Osteoblast (primary cell): ENCODE measurements around the gene MFAP2. TPM values are rescaled to one million over a fixed set of nuclear protein-coding genes. Genes with fewer than 3 reads are reported as not detected.

Experiments used
- DNase-seq: peaks from one replicate; pipeline ENCODE4 v3.0.0; 2011; ENCODE audit warnings: low spot score, mixed read lengths; ENCODE audit not compliant: insufficient read length; ENCODE audit errors: missing footprints
- H2AFZ ChIP-seq: 2 replicates; pipeline ENCODE4 v1.6.0; 2011; ENCODE audit warnings: mild to moderate bottlenecking, low read length
- H3K27ac ChIP-seq: 2 replicates; pipeline ENCODE4 v1.5.1; 2011; ENCODE audit warnings: mild to moderate bottlenecking, low read depth, low read length, moderate library complexity
- H3K27me3 ChIP-seq: 2 replicates; pipeline ENCODE4 v1.6.0; 2012; ENCODE audit warnings: mild to moderate bottlenecking, control low read depth, inconsistent platforms, low read length, moderate library complexity; ENCODE audit not compliant: insufficient read depth
- H3K36me3 ChIP-seq: 2 replicates; pipeline ENCODE4 v1.5.1; 2011; ENCODE audit warnings: mild to moderate bottlenecking, low read length, control low read depth, moderate library complexity; ENCODE audit not compliant: insufficient read depth
- H3K4me1 ChIP-seq: 2 replicates; pipeline ENCODE4 v1.5.1; 2011; ENCODE audit warnings: mild to moderate bottlenecking, low read length, control low read depth, moderate library complexity; ENCODE audit not compliant: insufficient read depth
- H3K4me2 ChIP-seq: 2 replicates; pipeline ENCODE4 v1.6.0; 2011; ENCODE audit warnings: mild to moderate bottlenecking, low read length; ENCODE audit not compliant: insufficient read depth
- H3K4me3 ChIP-seq: fragments of 200-600 bp; sonication (generic); 3 replicates; pipeline ENCODE4 v1.5.1; 2012; ENCODE audit warnings: mild to moderate bottlenecking, low read length, inconsistent platforms; ENCODE audit not compliant: insufficient read depth
- H3K79me2 ChIP-seq: 2 replicates; pipeline ENCODE4 v1.6.0; 2012; ENCODE audit warnings: mild to moderate bottlenecking, low read length, control low read depth, inconsistent platforms; ENCODE audit not compliant: insufficient read depth
- H3K9me3 ChIP-seq: 2 replicates; pipeline ENCODE4 v1.5.1; 2011; ENCODE audit warnings: low read depth, low read length, control low read depth
- H4K20me1 ChIP-seq: 2 replicates; pipeline ENCODE4 v1.6.0; 2012; ENCODE audit warnings: mild to moderate bottlenecking, low read length, control low read depth; ENCODE audit not compliant: insufficient read depth
- CTCF ChIP-seq: IDR thresholded peaks from 2 replicates; pipeline ENCODE4 v1.5.1; 2011; ENCODE audit warnings: mild to moderate bottlenecking, low read depth, low read length, moderate library complexity; ENCODE audit errors: extremely low read depth
- total RNA-seq: library from RNA; depleted of rRNA; stranded (reverse); fragments of >200 nt; gene quantifications from 2 replicates; pipeline ENCODE4 v1.2.3, GENCODE V29; 2012

Gene MFAP2
- total RNA-seq, 1 donor: 61.2 TPM

GRCh38 chr1:17002524-17002902, 22.1 kb upstream of the MFAP2 start:
- no peak overlapping the region for H3K27ac ChIP-seq
- peaks cover 28% of the 10 kb centered on the region for H4K20me1 ChIP-seq
- H3K4me3 ChIP-seq: no peak overlapping the region
- DNase-seq: no peak
- no peaks in the 10 kb centered on the region for H3K27me3 ChIP-seq
- peaks cover 37% of the 10 kb centered on the region for H3K36me3 ChIP-seq
- TF ChIP-seq CTCF: no peak
- H3K79me2 ChIP-seq: no peaks in the 10 kb centered on the region
- no peak overlapping the region for H3K4me2 ChIP-seq
- H3K9me3 ChIP-seq: no peaks in the 10 kb centered on the region
- H3K4me1 ChIP-seq: peaks cover 13% of the 10 kb centered on the region
- H2AFZ ChIP-seq: no peak overlapping the region

GRCh38 chr1:17001760-17002523, 21.5 kb upstream of the MFAP2 start:
- Histone ChIP-seq H3K36me3 (peaks cover 37% of the 10 kb centered on the region), H3K4me1 (peaks cover 13% of the 10 kb centered on the region), H3K9me3 (no peaks in the 10 kb centered on the region), H3K79me2 (no peaks in the 10 kb centered on the region), H4K20me1 (peaks cover 28% of the 10 kb centered on the region), H2AFZ (no peak overlapping the region), H3K27ac (no peak overlapping the region), H3K4me2 (no peak overlapping the region), H3K4me3 (no peak overlapping the region), H3K27me3 (no peaks in the 10 kb centered on the region)
- peak; percentile 65 for DNase-seq
- TF ChIP-seq CTCF: no peak

GRCh38 chr1:16999863-17000262, 19.4 kb upstream of the MFAP2 start:
- Histone ChIP-seq H4K20me1 (peaks cover 23% of the 10 kb centered on the region), H3K27ac (no peak overlapping the region), H3K4me3 (no peak overlapping the region), H3K79me2 (no peaks in the 10 kb centered on the region), H3K27me3 (no peaks in the 10 kb centered on the region), H3K4me2 (no peak overlapping the region), H3K36me3 (peaks cover 38% of the 10 kb centered on the region), H3K9me3 (no peaks in the 10 kb centered on the region), H2AFZ (no peak overlapping the region), H3K4me1 (peaks cover 13% of the 10 kb centered on the region)
- DNase-seq: no peak
- TF ChIP-seq CTCF: no peak

GRCh38 chr1:16998589-16998988, 18.2 kb upstream of the MFAP2 start:
- H3K4me1 ChIP-seq: peaks cover 7% of the 10 kb centered on the region
- H3K36me3 ChIP-seq: peaks cover 36% of the 10 kb centered on the region
- H3K4me3 ChIP-seq: no peak overlapping the region
- H4K20me1 ChIP-seq: peaks cover 14% of the 10 kb centered on the region
- H3K27ac ChIP-seq: no peak overlapping the region
- TF ChIP-seq CTCF: no peak
- no peak overlapping the region for H2AFZ ChIP-seq
- H3K4me2 ChIP-seq: no peak overlapping the region
- no peaks in the 10 kb centered on the region for H3K27me3 ChIP-seq
- DNase-seq: peak; percentile 76
- no peaks in the 10 kb centered on the region for H3K79me2 ChIP-seq
- no peaks in the 10 kb centered on the region for H3K9me3 ChIP-seq
